Mammary epithelial cell (primary cell): ENCODE measurements around the gene ARHGEF9.

Experiments
- EZH2 ChIP-seq: IDR thresholded peaks from 2 replicates; pipeline ENCODE4 v1.6.1; 2012; ENCODE audit warnings: low read length, inconsistent platforms, borderline replicate concordance
- TF ChIP-seq, protein P1 (sequence below), 2 donors: IDR thresholded peaks in 1 of 2; conservative IDR thresholded peaks in 1 of 2; 2 replicates each; pipeline ENCODE4 v1.5.1; 2011 to 2012; ENCODE audit warnings: inconsistent platforms in 2 of 2, low read length in 2 of 2, mild to moderate bottlenecking in 2 of 2, control low read depth in 1 of 2, low read depth in 1 of 2; ENCODE audit not compliant: insufficient read depth in 1 of 2; ENCODE audit errors: extremely low read depth in 1 of 2

DNA sequence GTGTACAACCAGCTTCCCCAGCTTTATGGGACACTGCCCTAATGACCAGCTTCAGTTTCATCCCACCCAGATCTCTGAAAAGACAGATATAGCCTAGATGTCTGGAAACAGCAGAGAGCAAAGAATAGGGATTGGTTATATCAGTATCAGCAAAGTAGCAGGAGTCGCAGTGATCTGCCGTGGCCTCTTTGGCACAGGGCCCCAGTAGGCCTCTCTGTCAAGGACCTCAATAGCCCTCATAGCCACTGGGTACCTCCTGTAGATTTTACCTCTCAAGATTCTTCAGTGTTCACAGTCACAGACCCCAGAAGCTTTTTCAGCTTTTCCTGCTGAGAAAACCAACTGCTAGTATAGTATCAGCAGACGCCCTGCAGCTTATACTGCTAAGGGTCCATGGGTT, 104.6 kb downstream of the ARHGEF9 start:
- TF ChIP-seq, protein P1, sequence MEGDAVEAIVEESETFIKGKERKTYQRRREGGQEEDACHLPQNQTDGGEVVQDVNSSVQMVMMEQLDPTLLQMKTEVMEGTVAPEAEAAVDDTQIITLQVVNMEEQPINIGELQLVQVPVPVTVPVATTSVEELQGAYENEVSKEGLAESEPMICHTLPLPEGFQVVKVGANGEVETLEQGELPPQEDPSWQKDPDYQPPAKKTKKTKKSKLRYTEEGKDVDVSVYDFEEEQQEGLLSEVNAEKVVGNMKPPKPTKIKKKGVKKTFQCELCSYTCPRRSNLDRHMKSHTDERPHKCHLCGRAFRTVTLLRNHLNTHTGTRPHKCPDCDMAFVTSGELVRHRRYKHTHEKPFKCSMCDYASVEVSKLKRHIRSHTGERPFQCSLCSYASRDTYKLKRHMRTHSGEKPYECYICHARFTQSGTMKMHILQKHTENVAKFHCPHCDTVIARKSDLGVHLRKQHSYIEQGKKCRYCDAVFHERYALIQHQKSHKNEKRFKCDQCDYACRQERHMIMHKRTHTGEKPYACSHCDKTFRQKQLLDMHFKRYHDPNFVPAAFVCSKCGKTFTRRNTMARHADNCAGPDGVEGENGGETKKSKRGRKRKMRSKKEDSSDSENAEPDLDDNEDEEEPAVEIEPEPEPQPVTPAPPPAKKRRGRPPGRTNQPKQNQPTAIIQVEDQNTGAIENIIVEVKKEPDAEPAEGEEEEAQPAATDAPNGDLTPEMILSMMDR (conservative IDR thresholded peaks at IDR 0.05 in 1 of 2, IDR thresholded peaks at IDR 0.05 in 1 of 2; ENCODE audit: extremely low read depth in 1 of 2, insufficient read depth in 1 of 2, low read depth in 1 of 2, low read length in 2 of 2): no peak
- TF ChIP-seq EZH2: no peak
